K562 (cell line): ENCODE results near the gene TOMM6. TPM values are rescaled to one million over a fixed set of nuclear protein-coding genes. Genes with fewer than 3 reads are reported as not detected.

Source experiments
- CAMTA2 ChIP-seq: fragments of 250-450 bp; sonication (Bioruptor Pico); conservative IDR thresholded peaks from 2 replicates; pipeline ENCODE4 v1.5.1; 2022
- ERF ChIP-seq: fragments of 450-650 bp; formaldehyde crosslinking; IDR thresholded peaks from 2 replicates; pipeline ENCODE4 v1.4.0; 2020; ENCODE audit warnings: mild to moderate bottlenecking, mixed read lengths
- HEY1 ChIP-seq: fragments of 250-450 bp; sonication (Bioruptor Pico); IDR thresholded peaks from 2 replicates; pipeline ENCODE4 v1.5.0; 2020; ENCODE audit warnings: mild to moderate bottlenecking, moderate library complexity, borderline replicate concordance
- JUND ChIP-seq, 2 experiments: IDR thresholded peaks; 2 replicates in 1 of 2; 3 replicates in 1 of 2; pipeline ENCODE4 v1.6.1; 2011; ENCODE audit warnings: borderline replicate concordance in 2 of 2, low read depth in 2 of 2, low read length in 2 of 2, improper control_type of control experiment in 1 of 2, missing biosample characterization in 1 of 2, missing genetic modification characterization in 1 of 2, missing genetic modification reagents in 1 of 2
- L3MBTL2 ChIP-seq: fragments of 450-650 bp; IDR thresholded peaks from 2 replicates; pipeline ENCODE4 v1.6.1; 2016; ENCODE audit warnings: mild to moderate bottlenecking, moderate library complexity
- NCOA6 ChIP-seq: fragments of 450-650 bp; IDR thresholded peaks from 2 replicates; pipeline ENCODE4 v1.6.1; 2017; ENCODE audit warnings: mild to moderate bottlenecking
- NFIX ChIP-seq: fragments of 250-450 bp; sonication (Bioruptor Pico); IDR thresholded peaks from 2 replicates; pipeline ENCODE4 v1.4.0; 2020; ENCODE audit warnings: low read depth, mild to moderate bottlenecking, moderate library complexity
- PTBP1 ChIP-seq: fragments of 200-400 bp; formaldehyde crosslinking; IDR thresholded peaks from 2 replicates; pipeline ENCODE4 v1.6.1; 2017; ENCODE audit warnings: low read depth, low read length
- RFX5 ChIP-seq: IDR thresholded peaks from 2 replicates; pipeline ENCODE4 v1.6.1; 2011; ENCODE audit warnings: low read depth, mild to moderate bottlenecking, improper control_type of control experiment, low read length
- SMARCB1 ChIP-seq: IDR thresholded peaks from 2 replicates; pipeline ENCODE4 v1.6.1; 2011; ENCODE audit warnings: improper control_type of control experiment, low read depth; ENCODE audit not compliant: insufficient read length
- SMARCC2 ChIP-seq: fragments of 450-650 bp; IDR thresholded peaks from 2 replicates; pipeline ENCODE4 v1.6.1; 2017; ENCODE audit warnings: antibody characterized with exemption, moderate library complexity, mild to moderate bottlenecking, low read depth
- TFAM ChIP-seq: fragments of 250-450 bp; sonication (Bioruptor Pico); conservative IDR thresholded peaks from 2 replicates; pipeline ENCODE4 v1.5.0; 2021; ENCODE audit warnings: mild to moderate bottlenecking, moderate library complexity
- U2AF2 ChIP-seq: fragments of 200-400 bp; formaldehyde crosslinking; optimal IDR thresholded peaks from 2 replicates; pipeline ENCODE3; 2017; ENCODE audit warnings: low read depth, mild to moderate bottlenecking, low read length
- ZEB2 ChIP-seq: fragments of 450-650 bp; IDR thresholded peaks from 2 replicates; pipeline ENCODE4 v1.6.1; 2016
- ZKSCAN3 ChIP-seq: fragments of 250-450 bp; sonication (Bioruptor Pico); IDR thresholded peaks from 2 replicates; pipeline ENCODE4 v1.4.0; 2020
- ZNF133 ChIP-seq: fragments of 250-450 bp; sonication (Bioruptor Pico); IDR thresholded peaks from 2 replicates; pipeline ENCODE4 v1.4.0; 2020; ENCODE audit warnings: mild to moderate bottlenecking
- ZNF212 ChIP-seq: fragments of 450-650 bp; formaldehyde crosslinking; IDR thresholded peaks from 2 replicates; pipeline ENCODE4 v1.4.0; 2020; ENCODE audit warnings: mild to moderate bottlenecking
- ZSCAN32 ChIP-seq: fragments of 450-650 bp; formaldehyde crosslinking; IDR thresholded peaks from 2 replicates; pipeline ENCODE4 v1.4.0; 2020; ENCODE audit warnings: mild to moderate bottlenecking, moderate library complexity
- polyA plus RNA-seq, 8 experiments: library from polyadenylated mRNA; depleted of rRNA in 4 of 8; stranded (reverse) in 5 of 8; unstranded in 3 of 8; fragments of >200 nt; fragmentation: Nextera tagmentation in 2 of 8; fragmentation: Illumina TruSeq in 1 of 8; extraction: Ambion mirVana in 2 of 8; extraction: Trizol in 1 of 8; gene quantifications; 2 replicates each; pipeline versions ENCODE4 v1.2.1 to v1.2.3, GENCODE V29; 2011 to 2014; ENCODE audit warnings: inconsistent platforms in 1 of 8, missing spikeins in 1 of 8
- total RNA-seq, 7 experiments: library from RNA; depleted of rRNA in 6 of 7; stranded (reverse); fragments of >200 nt in 6 of 7; fragmentation: Illumina TruSeq in 2 of 7; extraction: Trizol in 2 of 7; gene quantifications; 2 replicates each; pipeline versions ENCODE4 v1.2.1 to v1.2.3, GENCODE V29; 2011 to 2021; ENCODE audit warnings: low replicate concordance in 1 of 7
- TF ChIP-seq, protein P1 (sequence below), 2 experiments: fragments of 450-650 bp in 1 of 2; IDR thresholded peaks; 2 replicates each; pipeline ENCODE4 v1.6.1; 2011 to 2017; ENCODE audit warnings: low read depth in 2 of 2, antibody characterized with exemption in 1 of 2, borderline replicate concordance in 1 of 2, low read length in 1 of 2, mild to moderate bottlenecking in 1 of 2, mixed read lengths in 1 of 2; ENCODE audit not compliant: control insufficient read depth in 1 of 2
- TF ChIP-seq, protein P2 (sequence below): fragments of 450-650 bp; IDR thresholded peaks from 2 replicates; pipeline ENCODE4 v1.6.1; 2017; ENCODE audit warnings: mild to moderate bottlenecking, moderate library complexity
- TF ChIP-seq, protein P3 (sequence below): sonication (generic); formaldehyde crosslinking; IDR thresholded peaks from 2 replicates; pipeline ENCODE4 v1.8.1; 2022; ENCODE audit warnings: missing genetic modification reagents
- TF ChIP-seq, protein P4 (sequence below): fragments of 450-650 bp; IDR thresholded peaks from 2 replicates; pipeline ENCODE4 v1.6.1; 2017; ENCODE audit warnings: antibody characterized with exemption

Gene TOMM6
- total and polyA plus RNA-seq, 9 of the 15 experiments (the other 6 are each of a cell fraction or from before 2014, with no cell fraction given) = 380 to 2,097 (median 1,065) TPM

DNA sequence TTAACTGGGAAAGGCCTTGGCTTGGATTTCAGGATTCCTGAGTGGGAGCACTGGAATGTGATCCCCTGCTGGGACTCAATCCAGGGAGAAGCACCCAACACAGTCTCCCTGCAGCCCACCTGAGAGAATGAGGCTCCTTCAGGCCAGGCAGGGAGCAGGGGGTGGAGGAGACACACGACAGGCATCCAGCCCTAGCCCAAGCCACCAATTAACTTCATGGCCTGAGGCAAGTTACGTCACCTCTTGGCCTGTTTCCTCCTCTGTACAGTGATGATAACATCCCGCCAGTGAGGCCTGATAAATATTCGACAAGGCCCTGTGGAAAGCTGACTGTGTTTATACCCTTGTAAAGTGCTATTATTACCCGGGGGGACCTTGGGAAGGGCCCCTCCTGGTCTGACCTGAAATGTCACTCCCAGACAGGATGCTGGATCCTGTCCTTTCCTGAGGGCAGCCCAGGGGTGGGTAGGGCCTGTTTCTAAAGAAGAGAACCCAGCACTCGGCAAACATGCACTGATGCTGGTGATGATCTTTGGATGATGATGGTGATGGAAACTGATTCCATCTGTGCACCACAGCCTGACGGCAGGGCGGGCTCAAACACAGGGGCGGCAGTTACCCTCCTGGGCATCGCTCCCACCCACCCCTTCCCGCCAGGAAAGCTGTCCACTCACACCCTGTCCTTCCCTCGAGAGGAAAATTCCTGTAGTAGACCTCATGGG is 20.2 kb upstream of the TOMM6 start (continued):
- TF ChIP-seq, protein P1, sequence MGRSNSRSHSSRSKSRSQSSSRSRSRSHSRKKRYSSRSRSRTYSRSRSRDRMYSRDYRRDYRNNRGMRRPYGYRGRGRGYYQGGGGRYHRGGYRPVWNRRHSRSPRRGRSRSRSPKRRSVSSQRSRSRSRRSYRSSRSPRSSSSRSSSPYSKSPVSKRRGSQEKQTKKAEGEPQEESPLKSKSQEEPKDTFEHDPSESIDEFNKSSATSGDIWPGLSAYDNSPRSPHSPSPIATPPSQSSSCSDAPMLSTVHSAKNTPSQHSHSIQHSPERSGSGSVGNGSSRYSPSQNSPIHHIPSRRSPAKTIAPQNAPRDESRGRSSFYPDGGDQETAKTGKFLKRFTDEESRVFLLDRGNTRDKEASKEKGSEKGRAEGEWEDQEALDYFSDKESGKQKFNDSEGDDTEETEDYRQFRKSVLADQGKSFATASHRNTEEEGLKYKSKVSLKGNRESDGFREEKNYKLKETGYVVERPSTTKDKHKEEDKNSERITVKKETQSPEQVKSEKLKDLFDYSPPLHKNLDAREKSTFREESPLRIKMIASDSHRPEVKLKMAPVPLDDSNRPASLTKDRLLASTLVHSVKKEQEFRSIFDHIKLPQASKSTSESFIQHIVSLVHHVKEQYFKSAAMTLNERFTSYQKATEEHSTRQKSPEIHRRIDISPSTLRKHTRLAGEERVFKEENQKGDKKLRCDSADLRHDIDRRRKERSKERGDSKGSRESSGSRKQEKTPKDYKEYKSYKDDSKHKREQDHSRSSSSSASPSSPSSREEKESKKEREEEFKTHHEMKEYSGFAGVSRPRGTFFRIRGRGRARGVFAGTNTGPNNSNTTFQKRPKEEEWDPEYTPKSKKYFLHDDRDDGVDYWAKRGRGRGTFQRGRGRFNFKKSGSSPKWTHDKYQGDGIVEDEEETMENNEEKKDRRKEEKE (IDR thresholded peaks at IDR 0.05; ENCODE audit: borderline replicate concordance in 1 of 2, control insufficient read depth in 1 of 2, low read depth in 2 of 2, low read length in 1 of 2) = no peak
- TF ChIP-seq NFIX (CRISPR knock-in tag) (no peak), ZNF133 (CRISPR knock-in tag) (no peak), HEY1 (CRISPR knock-in tag) (no peak), SMARCC2 (no peak), RFX5 (no peak), SMARCB1 (no peak), ZSCAN32 (CRISPR knock-in tag) (no peak), NCOA6 (no peak), ZNF212 (CRISPR knock-in tag) (no peak), U2AF2 (no peak), ZKSCAN3 (CRISPR knock-in tag) (no peak), PTBP1 (no peak), ERF (CRISPR knock-in tag) (no peak), L3MBTL2 (peak; percentile 41; the same call in 1 of the 2 replicates), TFAM (CRISPR knock-in tag) (no peak), JUND (IDR thresholded peaks at IDR 0.05; ENCODE audit: borderline replicate concordance, low read depth, low read length) (peak; percentile 94), JUND (tag; IDR thresholded peaks at IDR 0.05; ENCODE audit: borderline replicate concordance, low read depth, low read length) (peak; percentile 94; the same call in 2 of the 3 replicates), CAMTA2 (CRISPR knock-in tag) (no peak), ZEB2 (no peak)
- TF ChIP-seq, protein P2, sequence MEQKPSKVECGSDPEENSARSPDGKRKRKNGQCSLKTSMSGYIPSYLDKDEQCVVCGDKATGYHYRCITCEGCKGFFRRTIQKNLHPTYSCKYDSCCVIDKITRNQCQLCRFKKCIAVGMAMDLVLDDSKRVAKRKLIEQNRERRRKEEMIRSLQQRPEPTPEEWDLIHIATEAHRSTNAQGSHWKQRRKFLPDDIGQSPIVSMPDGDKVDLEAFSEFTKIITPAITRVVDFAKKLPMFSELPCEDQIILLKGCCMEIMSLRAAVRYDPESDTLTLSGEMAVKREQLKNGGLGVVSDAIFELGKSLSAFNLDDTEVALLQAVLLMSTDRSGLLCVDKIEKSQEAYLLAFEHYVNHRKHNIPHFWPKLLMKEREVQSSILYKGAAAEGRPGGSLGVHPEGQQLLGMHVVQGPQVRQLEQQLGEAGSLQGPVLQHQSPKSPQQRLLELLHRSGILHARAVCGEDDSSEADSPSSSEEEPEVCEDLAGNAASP = no peak
- TF ChIP-seq, protein P3, sequence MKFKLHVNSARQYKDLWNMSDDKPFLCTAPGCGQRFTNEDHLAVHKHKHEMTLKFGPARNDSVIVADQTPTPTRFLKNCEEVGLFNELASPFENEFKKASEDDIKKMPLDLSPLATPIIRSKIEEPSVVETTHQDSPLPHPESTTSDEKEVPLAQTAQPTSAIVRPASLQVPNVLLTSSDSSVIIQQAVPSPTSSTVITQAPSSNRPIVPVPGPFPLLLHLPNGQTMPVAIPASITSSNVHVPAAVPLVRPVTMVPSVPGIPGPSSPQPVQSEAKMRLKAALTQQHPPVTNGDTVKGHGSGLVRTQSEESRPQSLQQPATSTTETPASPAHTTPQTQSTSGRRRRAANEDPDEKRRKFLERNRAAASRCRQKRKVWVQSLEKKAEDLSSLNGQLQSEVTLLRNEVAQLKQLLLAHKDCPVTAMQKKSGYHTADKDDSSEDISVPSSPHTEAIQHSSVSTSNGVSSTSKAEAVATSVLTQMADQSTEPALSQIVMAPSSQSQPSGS = no peak
- TF ChIP-seq, protein P4, sequence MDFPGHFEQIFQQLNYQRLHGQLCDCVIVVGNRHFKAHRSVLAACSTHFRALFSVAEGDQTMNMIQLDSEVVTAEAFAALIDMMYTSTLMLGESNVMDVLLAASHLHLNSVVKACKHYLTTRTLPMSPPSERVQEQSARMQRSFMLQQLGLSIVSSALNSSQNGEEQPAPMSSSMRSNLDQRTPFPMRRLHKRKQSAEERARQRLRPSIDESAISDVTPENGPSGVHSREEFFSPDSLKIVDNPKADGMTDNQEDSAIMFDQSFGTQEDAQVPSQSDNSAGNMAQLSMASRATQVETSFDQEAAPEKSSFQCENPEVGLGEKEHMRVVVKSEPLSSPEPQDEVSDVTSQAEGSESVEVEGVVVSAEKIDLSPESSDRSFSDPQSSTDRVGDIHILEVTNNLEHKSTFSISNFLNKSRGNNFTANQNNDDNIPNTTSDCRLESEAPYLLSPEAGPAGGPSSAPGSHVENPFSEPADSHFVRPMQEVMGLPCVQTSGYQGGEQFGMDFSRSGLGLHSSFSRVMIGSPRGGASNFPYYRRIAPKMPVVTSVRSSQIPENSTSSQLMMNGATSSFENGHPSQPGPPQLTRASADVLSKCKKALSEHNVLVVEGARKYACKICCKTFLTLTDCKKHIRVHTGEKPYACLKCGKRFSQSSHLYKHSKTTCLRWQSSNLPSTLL = no peak
